Uterus (tissue), 2 donors: ENCODE measurements around the gene ZNF319.

Experiments used
- POLR2A ChIP-seq, 2 donors: fragments of 450-650 bp; IDR thresholded peaks; one replicate each; pipeline ENCODE4 v1.6.1; 2016; ENCODE audit warnings: antibody characterized with exemption in 2 of 2, mild to moderate bottlenecking in 1 of 2, moderate library complexity in 1 of 2
- TF ChIP-seq, protein P1 (sequence below), 4 experiments: fragments of 200-600 bp in 2 of 4; fragments of 450-650 bp in 2 of 4; sonication (generic) in 2 of 4; IDR thresholded peaks; one replicate each; pipeline ENCODE4 v1.5.1; 2016 to 2019; ENCODE audit warnings: antibody characterized with exemption in 4 of 4, mild to moderate bottlenecking in 2 of 4, moderate library complexity in 1 of 4

DNA sequence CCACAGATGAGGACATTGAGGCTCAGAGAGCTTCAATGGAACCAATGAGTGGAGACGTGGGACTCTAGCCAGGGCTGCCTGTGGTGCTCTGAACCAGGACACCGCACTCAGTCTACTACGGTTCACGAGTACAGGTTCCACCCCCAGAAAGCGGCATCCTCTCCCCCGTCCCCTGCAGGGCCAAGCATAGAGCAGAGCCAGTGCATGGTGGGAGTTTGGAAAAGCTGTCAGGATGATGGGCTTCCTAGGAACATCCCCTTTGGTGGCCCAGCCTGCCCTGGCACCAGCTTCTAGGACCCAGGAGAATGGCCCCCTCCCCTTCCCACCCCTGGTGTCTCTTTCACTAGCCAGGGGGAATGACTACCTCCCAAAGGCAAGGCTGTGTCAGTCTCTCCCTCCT, 8.4 kb downstream of the ZNF319 start:
- TF ChIP-seq POLR2A (IDR thresholded peaks at IDR 0.05) = no peak
- TF ChIP-seq, protein P1, sequence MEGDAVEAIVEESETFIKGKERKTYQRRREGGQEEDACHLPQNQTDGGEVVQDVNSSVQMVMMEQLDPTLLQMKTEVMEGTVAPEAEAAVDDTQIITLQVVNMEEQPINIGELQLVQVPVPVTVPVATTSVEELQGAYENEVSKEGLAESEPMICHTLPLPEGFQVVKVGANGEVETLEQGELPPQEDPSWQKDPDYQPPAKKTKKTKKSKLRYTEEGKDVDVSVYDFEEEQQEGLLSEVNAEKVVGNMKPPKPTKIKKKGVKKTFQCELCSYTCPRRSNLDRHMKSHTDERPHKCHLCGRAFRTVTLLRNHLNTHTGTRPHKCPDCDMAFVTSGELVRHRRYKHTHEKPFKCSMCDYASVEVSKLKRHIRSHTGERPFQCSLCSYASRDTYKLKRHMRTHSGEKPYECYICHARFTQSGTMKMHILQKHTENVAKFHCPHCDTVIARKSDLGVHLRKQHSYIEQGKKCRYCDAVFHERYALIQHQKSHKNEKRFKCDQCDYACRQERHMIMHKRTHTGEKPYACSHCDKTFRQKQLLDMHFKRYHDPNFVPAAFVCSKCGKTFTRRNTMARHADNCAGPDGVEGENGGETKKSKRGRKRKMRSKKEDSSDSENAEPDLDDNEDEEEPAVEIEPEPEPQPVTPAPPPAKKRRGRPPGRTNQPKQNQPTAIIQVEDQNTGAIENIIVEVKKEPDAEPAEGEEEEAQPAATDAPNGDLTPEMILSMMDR (IDR thresholded peaks at IDR 0.05) = no peak
